Upper lobe of right lung (tissue), 1 donor: ENCODE results near the gene ADGB. TPM values are rescaled to one million over a fixed set of nuclear protein-coding genes. Genes with fewer than 3 reads are reported as not detected.

Experiments
- ATAC-seq: fragments of 200-7000 bp; cut with Tn5 transposase; one replicate; pipeline ENCODE4 v1.9.1; 2020; ENCODE audit warnings: mild to moderate bottlenecking, moderate library complexity
- DNase-seq: peaks from one replicate; pipeline ENCODE4 v3.0.0-alpha.2; 2020
- H3K27ac ChIP-seq: fragments of 200-600 bp; one replicate; pipeline ENCODE4 v1.8.0; 2022
- H3K27me3 ChIP-seq: fragments of 200-600 bp; one replicate; pipeline ENCODE4 v1.8.0; 2022; ENCODE audit warnings: mild to moderate bottlenecking
- H3K36me3 ChIP-seq: fragments of 200-600 bp; one replicate; pipeline ENCODE4 v1.8.0; 2022
- H3K4me1 ChIP-seq: fragments of 200-600 bp; one replicate; pipeline ENCODE4 v1.8.0; 2022
- H3K4me3 ChIP-seq: fragments of 200-600 bp; one replicate; pipeline ENCODE4 v1.8.0; 2022; ENCODE audit warnings: mild to moderate bottlenecking
- H3K9me3 ChIP-seq: fragments of 200-600 bp; one replicate; pipeline ENCODE4 v1.8.0; 2022
- CTCF ChIP-seq: fragments of 200-600 bp; IDR thresholded peaks from one replicate; pipeline ENCODE4 v1.8.0; 2022; ENCODE audit warnings: antibody characterized with exemption
- intact Hi-C: fragments of 100-400 bp; cut with DNase I; formaldehyde crosslinking; loops from one replicate; pipeline ENCODE4 v1.11.0; 2022
- total RNA-seq: library from RNA; stranded (reverse); fragmentation: NEBNext Ultra II Directional; extraction: Animal tissue kit (Norgen Biotek cat#: 25700); gene quantifications from one replicate; pipeline ENCODE4 v1.2.1, GENCODE V29; 2021
- donor health status: DM: no; HTN: yes; CAD: no; lungs with severe emphysema.

The ADGB gene
- total RNA-seq, 1 donor from 2014 or later, result not detected

GRCh38 chr6:146601352-146601751, 2.6 kb downstream of the ADGB start:
- Histone ChIP-seq H3K4me1 (peaks cover 11% of the 10 kb centered on the region), H3K9me3 (no peaks in the 10 kb centered on the region), H3K36me3 (no peaks in the 10 kb centered on the region), H3K27ac (no peak overlapping the region), H3K27me3 (no peaks in the 10 kb centered on the region), H3K4me3 (no peak overlapping the region)
- DNase-seq (no peak), ATAC-seq (no peak)
- intact Hi-C loops, result no loop called here
- TF ChIP-seq CTCF, result no peak

GRCh38 chr6:146602526-146602925, 3.8 kb downstream of the ADGB start:
- intact Hi-C loops, result no loop called here
- ATAC-seq (no peak), DNase-seq (no peak)
- Histone ChIP-seq H3K4me3 (no peak overlapping the region), H3K27me3 (no peaks in the 10 kb centered on the region), H3K9me3 (no peaks in the 10 kb centered on the region), H3K36me3 (no peaks in the 10 kb centered on the region), H3K4me1 (peaks cover 11% of the 10 kb centered on the region), H3K27ac (no peak overlapping the region)
- no peak for TF ChIP-seq CTCF

GRCh38 chr6:146613947-146614346, 15.2 kb downstream of the ADGB start:
- DNase-seq (no peak), ATAC-seq (no peak)
- no peak overlapping the region for H3K4me3 ChIP-seq
- no peaks in the 10 kb centered on the region for H3K27me3 ChIP-seq
- no peak overlapping the region for H3K27ac ChIP-seq
- H3K4me1 ChIP-seq, result no peaks in the 10 kb centered on the region
- H3K36me3 ChIP-seq, result no peaks in the 10 kb centered on the region
- no peaks in the 10 kb centered on the region for H3K9me3 ChIP-seq
- TF ChIP-seq CTCF, result no peak
- intact Hi-C loops, result no loop called here

GRCh38 chr6:146620655-146621054, 21.9 kb downstream of the ADGB start:
- TF ChIP-seq CTCF, result no peak
- DNase-seq, result no peak
- H3K36me3 ChIP-seq, result no peaks in the 10 kb centered on the region
- H3K9me3 ChIP-seq, result no peaks in the 10 kb centered on the region
- H3K4me3 ChIP-seq, result no peak overlapping the region
- no peak overlapping the region for H3K27ac ChIP-seq
- no peak for ATAC-seq
- H3K4me1 ChIP-seq, result no peaks in the 10 kb centered on the region
- intact Hi-C loops, result no loop called here
- no peaks in the 10 kb centered on the region for H3K27me3 ChIP-seq

GRCh38 chr6:146628350-146628749, 29.6 kb downstream of the ADGB start:
- Histone ChIP-seq H3K27me3 (no peaks in the 10 kb centered on the region), H3K9me3 (no peaks in the 10 kb centered on the region), H3K4me3 (no peak overlapping the region), H3K36me3 (no peaks in the 10 kb centered on the region), H3K27ac (no peak overlapping the region), H3K4me1 (no peaks in the 10 kb centered on the region)
- intact Hi-C loops, result no loop called here
- no peak for ATAC-seq
- no peak for DNase-seq
- TF ChIP-seq CTCF, result no peak

GRCh38 chr6:146634022-146634421, 35.2 kb downstream of the ADGB start:
- no peak for ATAC-seq
- Histone ChIP-seq H3K36me3 (no peaks in the 10 kb centered on the region), H3K27me3 (no peaks in the 10 kb centered on the region), H3K4me3 (no peak overlapping the region), H3K4me1 (no peaks in the 10 kb centered on the region), H3K9me3 (no peaks in the 10 kb centered on the region), H3K27ac (no peak overlapping the region)
- no peak for DNase-seq
- intact Hi-C loops, result no loop called here
- no peak for TF ChIP-seq CTCF
